ENCODE data around the gene ARID4B. TPM values are rescaled to one million over a fixed set of nuclear protein-coding genes. Genes with fewer than 3 reads are reported as not detected.
A peak's percentile ranks its signal among the peaks of the same experiment; 100 is the strongest.

Gene ARID4B
- total RNA-seq, 1 experiment from 2014 or later: 34.0 TPM

DNA sequence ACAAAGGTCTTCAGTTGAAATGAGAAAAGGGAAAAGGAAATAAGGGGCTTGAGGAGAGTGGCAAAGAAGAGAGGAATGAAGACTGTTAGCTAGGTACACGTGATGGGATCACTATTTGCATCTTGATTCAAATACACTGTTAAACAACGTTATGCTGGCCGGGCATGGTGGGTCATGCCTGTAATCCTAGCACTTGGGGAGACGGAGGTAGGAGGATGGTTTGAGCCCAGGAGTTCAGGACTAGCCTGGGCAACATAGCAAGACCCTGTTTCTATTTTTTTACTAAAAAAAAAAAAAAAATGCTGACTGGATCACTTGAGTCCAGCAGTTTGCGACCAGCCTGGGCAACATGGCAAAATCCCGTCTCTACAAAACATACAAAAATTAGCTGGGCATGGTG, 169.3 kb downstream of the ARID4B start:
- Histone ChIP-seq H3T11ph (ENCODE audit: low read length) (no peak overlapping the region), H3K9ac (ENCODE audit: extremely low read depth, insufficient read length, low read length) (no peak overlapping the region), H3K18ac (ENCODE audit: insufficient read length, low read depth, low read length) (no peak overlapping the region), H4K5ac (ENCODE audit: insufficient read length, low read depth, low read length) (no peak overlapping the region), H3K4ac (ENCODE audit: low read depth, low read length) (no peak overlapping the region), H3K79me1 (ENCODE audit: insufficient read depth, low read depth, low read length, poor library complexity, severe bottlenecking) (no peaks in the 10 kb centered on the region), H4K91ac (ENCODE audit: insufficient read length, low read depth, low read length) (no peak overlapping the region), H2BK12ac (ENCODE audit: insufficient read length, low read depth, low read length) (no peak overlapping the region), H3K4me1 (ENCODE audit: insufficient read depth, low read length) (no peaks in the 10 kb centered on the region), H3K79me2 (ENCODE audit: insufficient read depth, low read length) (no peaks in the 10 kb centered on the region; the same call in 1 of the 2 replicates), H3K4me2 (ENCODE audit: insufficient read depth, insufficient read length, low read length) (no peak overlapping the region), H2BK5ac (ENCODE audit: insufficient read length, low read length) (no peak overlapping the region), H2AFZ (ENCODE audit: low read length) (no peak overlapping the region), H2AK5ac (ENCODE audit: insufficient read length, low read length) (no peak overlapping the region), H3K56ac (ENCODE audit: insufficient read length, low read depth, low read length) (no peak overlapping the region), H3K14ac (ENCODE audit: insufficient read depth, low read length) (no peak overlapping the region), H3K23ac (ENCODE audit: insufficient read length, low read depth, low read length) (no peak overlapping the region), H3K23me2 (ENCODE audit: insufficient read length, low read depth, low read length, poor library complexity, severe bottlenecking) (peaks cover 8% of the 10 kb centered on the region), H3K9me3 (ENCODE audit: control insufficient read depth, low read depth, low read length) (no peaks in the 10 kb centered on the region), H2BK120ac (ENCODE audit: low read depth, low read length, poor library complexity, severe bottlenecking) (no peak overlapping the region), H3K27ac (ENCODE audit: insufficient read length, low read depth, low read length) (no peak overlapping the region), H2BK15ac (ENCODE audit: low read depth, low read length) (no peak overlapping the region), H4K20me1 (ENCODE audit: control insufficient read depth, insufficient read depth, insufficient read length) (no peaks in the 10 kb centered on the region), H2BK20ac (ENCODE audit: low read depth, low read length, poor library complexity, severe bottlenecking) (no peak overlapping the region), H3K27me3 (ENCODE audit: insufficient read depth, low read length) (no peaks in the 10 kb centered on the region), H4K8ac (replicated peaks; ENCODE audit: insufficient read length, low read depth, low read length) (no peak overlapping the region)
- H3K27ac Mint-ChIP-seq: no peak overlapping the region
- no peak for DNase-seq
- H3K9me3 Mint-ChIP-seq: no peaks in the 10 kb centered on the region
- no CpG with 5 or more reads among the region's 6 CpGs for WGBS (ENCODE audit: extremely low coverage, insufficient read length, low lambda C conversion rate)
- TF ChIP-seq CTCF (conservative IDR thresholded peaks at IDR 0.05): no peak
- peak overlapping the region in 1 of 2 experiments; percentile 45; a peak in 1 of 5 replicates for H3K4me3 Mint-ChIP-seq
- peaks cover 6 to 13% of the 10 kb centered on the region in 2 experiments for H3K4me1 Mint-ChIP-seq
- no peaks in the 10 kb centered on the region; the same call in none of the 2 replicates for H3K27me3 Mint-ChIP-seq (ENCODE audit: low read depth)
- peaks cover 15 to 34% (median 24%) of the 10 kb centered on the region in 3 experiments for H3K36me3 Mint-ChIP-seq (ENCODE audit: insufficient read depth in 1 of 3, low read depth in 3 of 3)

Measured in H9 (cell line).